GM21423 (cell line): ENCODE results near the gene NAP1L5.

Experiments used
- ATAC-seq: cut with Tn5 transposase; IDR thresholded peaks from one replicate; pipeline ENCODE4 v1.9.1; 2021; ENCODE audit warnings: mild to moderate bottlenecking, moderate library complexity; ENCODE audit not compliant: unreplicated experiment

Gene NAP1L5

DNA sequence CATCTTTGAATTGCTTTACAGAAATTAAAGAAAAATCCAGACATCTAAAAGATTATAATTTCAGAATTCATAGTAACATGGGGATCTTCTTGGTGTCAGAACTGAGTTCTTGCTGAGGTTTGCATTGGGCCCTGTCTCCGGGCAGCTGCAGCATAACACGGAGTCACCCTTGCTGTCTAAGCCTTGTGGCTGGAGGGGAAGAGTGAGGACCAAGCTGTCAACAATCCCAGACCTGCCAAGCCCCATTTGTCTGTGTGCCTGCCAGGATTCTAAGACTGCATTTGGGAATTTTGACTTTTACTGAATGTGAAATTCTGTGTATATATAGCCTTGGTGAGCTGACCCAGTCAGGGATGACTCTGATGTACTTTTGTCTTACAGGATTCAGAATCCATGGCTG lies 25.2 kb upstream of the NAP1L5 start:
- ATAC-seq = no peak

DNA sequence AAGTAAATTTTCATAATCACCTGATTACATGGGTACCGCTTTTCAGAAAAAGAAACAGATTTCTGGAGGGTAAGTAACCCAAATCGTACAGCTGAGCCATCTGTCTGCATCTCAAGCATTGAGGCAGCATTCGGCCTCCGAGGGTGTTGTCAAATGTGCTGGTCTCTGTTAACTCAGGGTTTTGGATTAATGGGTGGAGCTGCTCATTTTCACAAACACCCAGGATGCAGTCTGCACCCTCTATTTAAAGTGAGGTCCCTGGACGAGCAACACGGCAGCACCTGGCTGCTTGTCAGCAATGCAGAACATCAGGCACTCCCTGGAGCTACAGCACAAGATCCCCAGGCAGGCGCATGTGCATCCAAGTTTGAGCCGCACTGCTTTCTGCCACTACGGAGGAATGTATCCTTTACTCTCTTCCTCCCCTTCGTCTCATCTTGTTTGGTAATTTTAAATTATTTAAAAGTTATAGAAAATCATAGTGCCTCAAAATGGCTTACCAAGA lies 24.7 kb upstream of the NAP1L5 start:
- no peak for ATAC-seq

DNA sequence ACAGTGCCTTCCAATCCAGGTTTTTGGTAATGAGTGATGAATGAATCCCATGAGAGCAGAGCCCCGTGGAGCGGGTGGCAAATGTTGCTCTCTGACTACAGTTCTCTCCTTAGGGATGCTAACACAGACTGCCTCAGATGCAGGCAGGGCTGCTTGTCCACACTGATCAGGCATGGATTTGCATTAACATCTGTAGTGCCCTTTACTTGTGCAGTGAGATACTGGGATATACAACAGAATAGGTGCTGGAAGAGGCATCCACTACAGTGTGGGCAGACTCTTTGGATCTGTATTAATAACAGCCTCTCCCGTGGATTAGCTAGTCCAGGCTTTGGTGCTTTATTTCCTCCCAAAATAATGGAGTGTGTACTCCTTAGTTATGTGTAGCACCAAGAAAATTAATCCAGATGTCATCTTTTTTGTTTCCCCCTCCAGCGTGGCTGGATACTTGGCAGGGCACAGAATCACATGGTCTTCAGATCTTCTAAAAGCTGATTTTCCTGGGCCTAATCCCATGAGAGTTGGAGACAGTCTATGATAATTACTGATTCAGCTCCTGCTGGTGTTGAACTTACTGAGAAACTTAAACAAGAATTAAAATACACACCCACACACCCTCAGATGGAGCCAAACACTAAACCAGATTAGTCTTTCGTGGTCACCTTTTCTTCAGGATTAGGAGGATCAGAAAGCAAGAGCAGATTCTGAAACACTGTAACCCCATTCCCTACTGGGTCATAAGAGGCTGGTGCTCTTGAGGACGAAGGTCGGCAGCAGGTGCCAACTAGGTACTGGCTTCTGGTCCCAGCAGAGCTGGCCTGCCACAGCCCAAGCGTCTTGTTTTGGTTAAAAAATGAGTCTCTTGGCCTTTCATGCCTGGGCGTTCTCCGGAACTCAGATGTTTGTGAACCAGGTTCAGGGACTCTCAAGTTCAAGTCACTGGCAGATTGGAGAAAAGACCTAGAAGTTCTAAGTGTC lies 23.1 kb upstream of the NAP1L5 start:
- ATAC-seq = no peak

DNA sequence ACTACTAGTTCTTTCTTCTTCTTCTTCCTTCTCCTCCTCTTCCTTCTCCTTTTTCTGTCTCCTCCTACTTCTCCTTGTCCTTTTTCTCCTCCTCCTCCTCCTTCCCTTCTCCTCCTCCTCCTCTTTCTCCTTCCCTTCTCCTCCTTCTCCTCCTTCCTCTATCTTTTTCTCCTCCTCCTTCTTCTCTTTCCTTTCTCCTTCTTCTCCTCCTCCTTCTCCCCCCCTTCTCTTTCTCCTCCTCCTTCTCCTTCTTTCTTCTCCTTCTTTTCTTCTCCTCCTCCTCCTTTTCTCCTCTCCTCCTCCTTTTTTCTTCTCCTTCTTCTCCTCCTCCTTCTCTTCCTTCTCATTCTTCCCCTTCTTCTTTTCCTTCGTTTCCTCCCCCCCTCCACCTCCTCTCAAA lies 21.8 kb upstream of the NAP1L5 start:
- ATAC-seq = no peak

DNA sequence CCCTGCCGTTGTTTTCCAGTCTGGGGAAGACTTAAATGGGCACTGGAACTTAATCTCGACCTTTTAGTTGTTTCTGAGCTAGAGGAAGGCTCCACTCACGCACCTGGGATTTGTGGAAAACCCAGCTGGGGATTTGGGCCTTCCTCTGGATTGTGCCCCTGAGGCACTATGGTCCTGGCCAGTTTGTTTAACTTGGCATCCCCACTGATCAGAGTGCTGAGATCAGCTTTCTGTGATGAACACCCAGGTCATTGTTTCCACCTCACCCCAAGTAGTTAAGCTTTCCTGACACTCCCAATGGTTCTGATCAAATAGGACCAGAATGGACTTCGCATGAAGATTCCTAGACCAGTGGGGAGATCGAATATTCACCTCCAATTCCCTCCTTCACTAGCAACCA lies 20.5 kb upstream of the NAP1L5 start:
- no peak for ATAC-seq

DNA sequence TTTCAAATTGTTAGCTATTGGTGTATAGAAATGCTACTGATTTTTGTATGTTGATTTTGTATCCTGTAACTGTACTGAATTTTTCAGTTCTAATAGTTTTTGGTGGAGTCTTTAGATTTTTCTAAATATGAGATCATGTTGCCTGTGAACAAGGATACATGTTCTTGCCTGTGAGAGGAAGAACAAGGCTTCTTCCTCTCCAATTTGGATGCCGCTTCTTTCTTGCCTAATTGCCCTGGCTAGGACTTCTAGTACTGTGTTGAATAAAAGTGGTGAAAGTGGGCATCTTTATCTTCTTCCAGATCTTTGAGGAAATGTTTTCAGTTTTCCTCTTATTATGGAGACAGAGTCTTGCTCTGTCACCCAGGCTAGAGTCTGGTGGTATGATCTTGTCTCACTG lies 16.2 kb upstream of the NAP1L5 start:
- ATAC-seq = no peak

DNA sequence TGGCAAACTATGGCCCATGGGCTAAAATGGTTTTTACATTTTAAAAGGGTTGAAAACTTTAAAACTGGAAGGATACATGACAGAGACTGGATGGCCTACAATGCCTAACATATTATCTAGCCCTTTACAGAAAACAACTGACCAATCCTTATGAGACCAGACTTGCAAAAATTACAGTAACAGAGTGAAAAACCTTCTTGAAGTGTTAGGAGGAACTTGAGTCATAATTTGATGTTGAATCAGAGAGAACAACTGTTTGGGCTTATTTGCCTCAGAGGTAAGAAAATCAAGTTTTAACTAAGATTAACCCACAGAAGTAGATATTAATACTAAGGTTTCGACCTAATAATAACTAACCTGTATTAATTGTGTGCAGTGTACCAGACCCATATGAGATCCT lies 12.4 kb upstream of the NAP1L5 start:
- ATAC-seq = no peak

DNA sequence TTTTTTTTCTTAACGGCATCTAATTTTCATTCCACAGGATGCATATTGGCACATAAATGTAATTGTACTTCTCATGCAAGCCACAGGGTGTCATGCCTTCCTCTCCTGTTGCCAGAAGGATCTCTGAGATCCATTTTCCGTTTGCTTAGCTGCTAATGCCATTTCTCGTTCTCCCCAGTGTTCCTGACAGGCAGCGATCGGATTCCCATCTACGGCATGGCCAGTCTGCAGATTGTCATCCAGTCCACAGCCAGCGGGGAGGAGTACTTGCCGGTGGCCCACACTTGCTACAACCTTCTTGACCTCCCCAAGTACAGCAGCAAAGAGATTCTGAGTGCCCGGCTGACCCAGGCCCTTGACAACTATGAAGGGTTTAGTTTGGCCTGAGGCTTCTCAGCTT lies 8.9 kb upstream of the NAP1L5 start:
- ATAC-seq = no peak

DNA sequence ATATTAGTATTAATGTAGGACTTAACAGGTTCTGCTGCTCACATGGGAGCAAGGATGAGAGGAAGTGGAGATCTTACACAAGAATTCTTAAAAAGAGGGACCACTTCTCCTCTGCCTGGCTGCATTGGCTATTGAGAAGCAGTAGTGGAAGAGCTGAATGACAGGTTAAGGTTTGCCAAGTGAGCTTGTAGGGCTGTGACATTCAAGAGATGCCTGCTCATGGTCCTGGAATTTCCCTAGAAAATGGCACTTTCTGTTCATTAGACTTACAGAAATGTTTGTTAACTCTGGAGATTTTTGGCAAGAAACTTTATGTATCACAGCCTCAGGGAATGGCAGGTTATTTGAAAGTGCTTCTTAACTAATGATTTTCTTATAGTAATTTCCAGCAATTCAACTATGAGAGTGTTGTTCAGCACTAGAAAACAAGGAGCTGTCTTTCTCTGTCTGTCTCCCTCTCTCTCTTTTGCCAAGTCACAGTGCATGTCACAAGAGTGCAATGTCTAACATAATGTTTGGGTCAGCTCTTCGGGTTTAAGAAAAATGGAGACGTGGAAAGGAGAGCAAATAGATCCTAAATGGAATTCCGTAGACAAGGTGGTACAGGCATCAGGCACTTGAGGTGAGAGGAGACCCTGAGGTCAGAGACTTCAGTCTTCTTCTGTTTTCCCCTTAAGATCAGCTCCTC lies 8.3 kb upstream of the NAP1L5 start:
- no peak for ATAC-seq

DNA sequence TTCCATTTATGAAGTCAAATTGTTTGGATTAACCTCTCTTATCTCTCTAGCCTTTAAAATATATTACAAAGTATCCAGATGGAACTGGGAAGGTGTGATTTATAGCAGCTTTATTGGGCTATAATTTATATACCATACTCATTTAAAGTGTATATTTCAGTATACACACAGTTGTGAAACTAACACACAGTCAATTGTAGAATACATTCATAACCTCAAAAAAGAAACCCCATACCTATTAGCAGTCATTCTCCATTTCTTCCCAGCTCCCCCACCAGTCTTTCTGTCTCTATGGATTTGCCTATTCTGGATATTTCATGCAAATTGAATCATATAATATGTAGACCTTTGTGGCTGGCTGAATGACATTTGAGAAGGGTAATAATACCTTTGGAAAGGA lies 7.6 kb upstream of the NAP1L5 start:
- ATAC-seq = no peak

DNA sequence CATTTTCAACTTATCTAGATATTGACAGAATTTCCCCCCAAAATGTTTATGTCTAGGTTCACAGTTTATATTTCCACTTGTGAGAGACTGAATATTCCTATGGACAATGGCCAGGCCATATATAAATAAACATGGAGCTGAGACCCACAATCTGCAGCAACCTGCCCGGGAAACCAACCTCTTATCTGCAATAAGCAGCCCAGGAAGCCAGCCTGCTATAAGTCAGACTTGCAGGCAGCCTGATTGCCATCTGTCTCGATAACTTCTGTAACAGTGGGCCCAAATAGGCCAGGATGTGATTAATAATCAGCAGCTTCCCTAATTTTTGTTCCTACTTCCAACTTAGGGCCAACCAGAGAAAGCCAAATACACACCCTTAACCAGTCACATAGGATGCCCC lies 5.2 kb upstream of the NAP1L5 start:
- no peak for ATAC-seq

DNA sequence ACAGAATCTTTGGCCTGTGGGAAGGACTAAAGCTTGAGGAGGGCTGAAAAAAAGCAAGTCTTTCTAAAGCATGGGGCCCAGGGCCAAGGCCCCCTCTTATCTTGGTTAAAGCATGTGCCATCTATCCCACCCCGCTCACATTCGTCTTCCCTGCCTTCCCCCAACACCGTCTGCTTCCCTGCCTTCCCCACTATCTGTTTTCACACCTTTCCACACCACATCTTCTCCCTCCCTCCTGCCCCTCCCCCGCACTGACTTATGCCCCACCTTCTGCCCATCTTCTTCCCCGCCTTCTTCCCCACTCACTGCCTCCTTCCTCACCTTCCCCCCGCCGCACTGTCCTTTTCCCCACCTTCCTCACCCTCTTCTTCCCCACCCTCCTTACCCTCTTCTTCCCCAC lies 890 bp upstream of the NAP1L5 start:
- ATAC-seq = no peak

DNA sequence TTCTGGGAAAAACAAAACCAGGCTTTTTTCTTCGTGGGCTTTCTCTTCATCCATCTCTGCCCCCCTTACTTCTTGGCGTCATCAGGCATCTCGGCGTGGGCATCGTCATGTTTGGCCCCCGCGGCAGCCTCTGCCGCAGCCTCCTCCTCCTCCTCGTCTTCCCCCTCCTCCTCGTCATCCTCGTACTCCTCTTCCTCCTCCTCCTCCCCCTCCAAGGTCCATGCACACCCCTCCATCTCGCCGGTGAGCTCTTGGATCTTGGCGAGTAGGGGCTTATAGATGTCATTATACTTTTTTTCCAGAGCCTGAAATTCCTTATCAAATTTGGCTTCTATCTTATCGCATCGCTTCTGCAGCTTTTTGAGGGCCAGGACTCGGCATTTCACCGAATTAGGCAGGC lies 488 bp downstream of the NAP1L5 start:
- no peak for ATAC-seq

DNA sequence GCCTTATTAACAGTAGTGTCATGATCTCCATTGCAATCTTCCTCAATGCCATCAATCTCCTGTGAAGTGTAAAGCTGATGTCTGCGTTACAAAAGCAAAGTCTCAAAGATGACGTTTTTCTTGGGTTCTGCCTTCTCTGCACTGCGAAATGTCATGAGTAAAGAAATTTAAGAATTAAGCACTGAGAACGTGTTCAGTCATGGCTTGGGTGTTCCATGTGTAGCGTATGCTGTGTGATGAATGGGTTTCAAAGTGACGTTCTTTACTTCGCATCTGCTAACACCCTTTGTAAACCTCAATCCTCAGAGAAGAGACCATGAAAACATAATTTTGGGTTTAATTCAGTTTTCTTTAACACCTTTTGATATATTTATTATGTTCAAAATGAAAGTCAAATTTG lies 999 bp downstream of the NAP1L5 start:
- ATAC-seq = no peak

DNA sequence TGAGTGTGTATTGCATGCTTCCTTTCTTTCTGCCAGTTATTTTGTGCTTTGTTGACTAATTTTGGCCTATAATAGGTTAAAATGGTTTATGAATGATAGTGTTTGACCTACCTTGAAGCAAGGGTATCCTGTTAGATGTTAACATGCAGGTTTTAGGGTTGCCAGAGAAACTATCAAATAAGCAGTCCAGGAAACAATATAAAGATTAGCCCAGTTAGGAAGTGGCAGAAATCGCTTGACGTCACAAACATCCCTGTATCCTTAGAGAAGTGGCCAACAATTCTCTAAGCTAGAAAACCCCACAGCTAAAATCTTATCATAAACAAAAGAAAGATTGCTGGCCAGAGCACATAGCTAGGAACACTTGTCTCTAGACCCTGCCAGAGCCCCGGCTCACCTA lies 3.8 kb downstream of the NAP1L5 start:
- ATAC-seq = no peak

DNA sequence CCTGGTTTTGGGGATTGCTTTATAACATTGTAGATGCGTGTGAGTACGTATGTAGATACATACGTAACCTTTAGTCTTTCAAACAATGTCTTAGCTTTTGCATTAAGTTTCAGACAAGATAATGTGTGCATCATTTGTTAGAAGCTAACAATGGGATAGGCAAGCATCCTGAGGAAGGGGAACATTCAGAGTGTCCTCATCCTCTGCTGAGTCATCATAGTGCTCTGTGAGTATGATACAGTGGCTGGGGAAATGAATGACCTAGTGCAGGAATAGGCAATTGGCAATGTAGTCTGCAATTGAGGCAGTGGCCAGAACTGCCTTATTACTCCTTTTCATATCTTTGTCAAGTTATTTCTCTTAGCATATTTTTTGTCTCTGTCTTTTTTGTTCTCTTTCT lies 7.3 kb downstream of the NAP1L5 start:
- ATAC-seq = no peak

DNA sequence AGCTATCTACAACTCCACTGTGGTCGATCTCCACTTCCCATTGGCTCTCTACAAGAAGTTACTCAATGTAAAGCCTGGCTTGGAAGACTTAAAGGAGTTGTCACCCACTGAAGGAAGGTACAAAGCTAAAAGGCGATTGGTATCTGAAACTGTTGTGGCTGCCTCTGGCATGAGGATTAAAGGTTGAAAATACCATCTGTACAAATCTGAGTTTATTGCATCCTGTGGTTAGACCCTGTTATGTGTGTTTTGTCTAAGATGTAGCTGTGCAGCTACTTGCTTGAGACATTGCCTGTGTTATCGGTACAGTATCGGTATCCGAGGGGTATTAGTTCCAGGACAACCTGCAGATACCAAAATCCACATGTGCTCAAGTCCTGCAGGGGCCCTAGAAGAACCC lies 16.4 kb downstream of the NAP1L5 start:
- ATAC-seq = no peak

DNA sequence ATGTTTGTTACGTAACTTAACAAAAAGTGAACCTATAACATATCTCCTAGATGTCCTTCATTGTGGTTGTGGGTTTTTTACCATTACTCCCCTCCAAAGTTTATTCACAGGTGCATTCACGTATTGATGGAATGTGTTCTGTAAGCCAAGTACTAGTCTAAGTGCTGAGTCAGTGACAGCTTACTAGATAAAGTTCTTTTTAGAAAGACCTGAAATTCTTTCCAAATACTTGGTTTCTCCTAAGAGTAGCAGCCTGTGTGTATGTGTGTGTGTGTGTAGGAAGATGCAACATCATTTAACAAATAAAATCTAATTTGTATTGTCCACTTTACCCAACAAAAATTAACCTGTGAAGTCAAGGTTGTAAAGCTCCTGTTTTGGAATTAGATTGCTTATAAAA lies 22.1 kb downstream of the NAP1L5 start:
- no peak for ATAC-seq

DNA sequence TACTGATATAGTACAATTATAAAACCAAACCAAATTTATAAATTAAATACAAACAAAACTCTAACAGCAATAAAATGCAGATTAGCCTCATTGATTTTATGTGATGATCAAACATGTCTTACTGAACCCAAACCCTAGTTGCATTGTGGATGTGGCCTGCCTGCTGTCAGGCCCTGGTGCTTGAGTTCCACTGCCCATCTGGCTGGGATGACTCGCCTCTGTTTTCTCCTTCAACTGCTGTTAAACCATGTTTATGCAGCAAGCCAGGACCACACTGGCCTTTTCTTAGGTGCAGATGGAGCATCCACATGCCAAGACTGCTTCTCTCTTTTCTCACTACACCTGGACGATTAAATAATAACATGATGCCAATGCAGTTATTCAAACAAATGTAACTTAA lies 22.6 kb downstream of the NAP1L5 start:
- ATAC-seq = no peak

DNA sequence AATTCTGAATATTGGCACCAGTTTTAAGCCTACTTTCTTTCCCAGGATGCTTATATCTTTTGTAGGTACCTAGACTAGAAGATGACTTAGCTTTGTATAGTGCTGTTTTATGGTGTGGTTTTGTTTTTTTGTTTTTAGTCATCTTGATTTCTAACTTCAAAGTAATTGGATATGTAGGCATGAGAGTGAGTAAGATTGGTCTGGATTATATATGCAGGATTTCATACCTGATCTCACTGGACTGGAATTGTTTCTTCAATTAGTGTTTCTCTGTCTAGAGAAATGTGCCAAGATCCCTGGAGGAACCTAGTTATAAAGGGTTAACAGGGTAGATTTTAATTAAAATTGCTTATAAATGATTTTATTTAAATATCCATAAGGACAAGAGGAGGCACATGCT lies 23.1 kb downstream of the NAP1L5 start:
- no peak for ATAC-seq

DNA sequence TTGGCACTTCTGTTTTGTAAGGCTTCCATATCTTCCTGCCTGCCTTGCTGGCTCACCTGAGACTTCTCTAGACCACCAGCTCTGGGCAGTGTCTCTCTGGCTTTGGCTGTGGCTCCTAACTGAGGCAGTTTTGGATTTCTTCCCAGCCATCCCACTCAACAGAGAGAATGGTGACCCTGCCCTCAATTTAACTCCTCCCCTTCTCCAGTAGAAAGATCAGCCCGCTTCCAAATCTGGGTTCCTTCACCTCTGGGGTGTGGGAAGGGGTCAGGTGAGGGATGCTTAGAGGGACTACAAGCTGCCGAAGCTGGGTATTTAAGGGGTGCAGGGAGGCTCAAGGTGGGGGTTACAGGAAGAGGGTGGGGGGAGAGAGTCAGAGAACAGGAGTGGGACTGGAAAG lies 23.7 kb downstream of the NAP1L5 start:
- ATAC-seq = no peak

DNA sequence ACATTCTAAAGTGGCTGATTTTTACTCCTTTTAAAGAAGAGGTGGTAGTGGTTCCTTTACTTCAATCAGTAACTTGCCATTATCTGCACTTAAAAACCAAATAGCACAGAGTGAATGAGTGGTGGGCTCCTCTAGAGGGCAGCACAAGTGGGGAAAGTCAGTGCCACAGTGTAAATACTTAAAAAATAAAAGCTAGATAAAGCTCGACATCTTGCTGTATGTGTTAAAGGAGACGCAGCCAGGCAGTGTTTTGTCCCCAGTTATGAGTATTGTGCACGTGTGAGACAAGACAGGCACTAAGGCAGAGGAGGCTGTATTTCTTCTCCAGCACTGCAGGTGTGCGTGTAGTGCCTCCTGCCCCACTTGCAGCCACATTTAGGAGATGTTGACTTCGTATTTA lies 24.6 kb downstream of the NAP1L5 start:
- ATAC-seq = peak; percentile 60
